ENCODE data around the gene SDK1.

Gene SDK1

GRCh38 chr7:3787717-3788264 is 486.7 kb downstream of the SDK1 start:
- no peak overlapping the region for H3K4me3 ChIP-seq (ENCODE audit: low read depth, low read length)
- in situ Hi-C loops (cut with HindIII; ENCODE audit: low sequenced_read_pairs): no loop called here
- TF ChIP-seq CTCF (IDR thresholded peaks at IDR 0.05; ENCODE audit: low read depth, low read length): no peak
- peak; percentile 4 for DNase-seq (ENCODE audit: low read depth, low spot score)

- no peak overlapping the region for H3K4me3 ChIP-seq (ENCODE audit: low read depth, low read length)
- DNase-seq (ENCODE audit: low read depth, low spot score): no peak
- no peak for TF ChIP-seq CTCF (IDR thresholded peaks at IDR 0.05; ENCODE audit: low read depth, low read length)
- in situ Hi-C loops (cut with HindIII; ENCODE audit: low sequenced_read_pairs): no loop called here
Measured at GRCh38 chr7:3790803-3791202, 489.8 kb downstream of the SDK1 start.

- no peak for TF ChIP-seq CTCF (IDR thresholded peaks at IDR 0.05; ENCODE audit: low read depth, low read length)
- no peak for DNase-seq (ENCODE audit: low read depth, low spot score)
- no peak overlapping the region for H3K4me3 ChIP-seq (ENCODE audit: low read depth, low read length)
- in situ Hi-C loops (cut with HindIII; ENCODE audit: low sequenced_read_pairs): no loop called here
Measured at GRCh38 chr7:3791327-3791726, 490.3 kb downstream of the SDK1 start.

- in situ Hi-C loops (cut with HindIII; ENCODE audit: low sequenced_read_pairs): no loop called here
- no peak for TF ChIP-seq CTCF (IDR thresholded peaks at IDR 0.05; ENCODE audit: low read depth, low read length)
- DNase-seq (ENCODE audit: low read depth, low spot score): no peak
- H3K4me3 ChIP-seq (ENCODE audit: low read depth, low read length): no peak overlapping the region
Measured at GRCh38 chr7:3795141-3795540, 494.1 kb downstream of the SDK1 start.

GRCh38 chr7:3795781-3796180 is 494.7 kb downstream of the SDK1 start:
- in situ Hi-C loops (cut with HindIII; ENCODE audit: low sequenced_read_pairs): no loop called here
- no peak for DNase-seq (ENCODE audit: low read depth, low spot score)
- no peak for TF ChIP-seq CTCF (IDR thresholded peaks at IDR 0.05; ENCODE audit: low read depth, low read length)
- H3K4me3 ChIP-seq (ENCODE audit: low read depth, low read length): no peak overlapping the region

GRCh38 chr7:3805151-3805550 is 504.1 kb downstream of the SDK1 start:
- in situ Hi-C loops (cut with HindIII; ENCODE audit: low sequenced_read_pairs): no loop called here
- TF ChIP-seq CTCF (IDR thresholded peaks at IDR 0.05; ENCODE audit: low read depth, low read length): no peak
- peak; percentile 87 for DNase-seq (ENCODE audit: low read depth, low spot score)
- H3K4me3 ChIP-seq (ENCODE audit: low read depth, low read length): no peak overlapping the region

- TF ChIP-seq CTCF (IDR thresholded peaks at IDR 0.05; ENCODE audit: low read depth, low read length): no peak
- no peak for DNase-seq (ENCODE audit: low read depth, low spot score)
- no peak overlapping the region for H3K4me3 ChIP-seq (ENCODE audit: low read depth, low read length)
- in situ Hi-C loops (cut with HindIII; ENCODE audit: low sequenced_read_pairs): no loop called here
Measured at GRCh38 chr7:3806516-3806915, 505.5 kb downstream of the SDK1 start.

Measured in astrocyte of the spinal cord (primary cell).